Renal cortex interstitium (tissue), 11 donors: ENCODE results near the gene CARHSP1. TPM values are rescaled to one million over a fixed set of nuclear protein-coding genes. Genes with fewer than 3 reads are reported as not detected.
"Not testable (repeated sequence)": the region's sequence is repeated elsewhere in the genome, so short reads cannot be mapped to it uniquely, and the experiment has no call there.

ENCODE experiments used
- DNase-seq, 11 donors: peaks; one replicate each; pipeline ENCODE4 v3.0.0-alpha.2; 2013; ENCODE audit warnings: low read depth in 9 of 11, low spot score in 4 of 11; ENCODE audit errors: extremely low read depth in 1 of 11
- polyA plus RNA-seq, 3 donors: library from polyadenylated mRNA; unstranded; fragments of 120-200 nt; gene quantifications; one replicate each; pipeline ENCODE4 v1.2.1, GENCODE V29; 2013; ENCODE audit not compliant: insufficient read length in 3 of 3

Gene CARHSP1
- polyA plus RNA-seq, 3 donors, result 64.2 to 90.1 (median 77.0) TPM

GRCh38 chr16:8882041-8882617 lies 13.3 kb upstream of the CARHSP1 start, which contains the start of gene LITAFD:
LITAFD (plus strand) TSS chr16:8882351; CDS start chr16:8884356, 2,005 bp downstream.
- no peak for DNase-seq

GRCh38 chr16:8880839-8881510 lies 12.2 kb upstream of the CARHSP1 start:
- DNase-seq, result no peak

DNA sequence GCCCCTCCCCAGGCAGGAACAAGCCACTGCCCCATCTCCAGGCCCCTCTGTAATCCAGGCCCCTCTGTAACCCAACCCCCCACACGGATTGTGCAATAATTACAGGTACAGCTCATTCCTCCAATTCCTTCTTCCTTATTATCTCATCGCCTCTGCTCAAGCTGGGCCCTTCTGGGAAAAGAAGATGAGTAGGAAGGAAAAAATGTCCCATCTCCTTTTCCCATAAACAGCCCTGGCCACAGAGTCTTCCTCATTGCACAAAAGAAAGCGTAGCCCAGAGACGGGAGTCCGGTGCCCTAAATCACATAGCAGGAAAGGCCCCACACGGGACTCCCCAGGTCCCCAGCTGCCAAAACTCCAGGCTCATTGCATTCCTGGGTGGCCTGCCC lies 9.7 kb upstream of the CARHSP1 start:
- DNase-seq, result no peak

DNA sequence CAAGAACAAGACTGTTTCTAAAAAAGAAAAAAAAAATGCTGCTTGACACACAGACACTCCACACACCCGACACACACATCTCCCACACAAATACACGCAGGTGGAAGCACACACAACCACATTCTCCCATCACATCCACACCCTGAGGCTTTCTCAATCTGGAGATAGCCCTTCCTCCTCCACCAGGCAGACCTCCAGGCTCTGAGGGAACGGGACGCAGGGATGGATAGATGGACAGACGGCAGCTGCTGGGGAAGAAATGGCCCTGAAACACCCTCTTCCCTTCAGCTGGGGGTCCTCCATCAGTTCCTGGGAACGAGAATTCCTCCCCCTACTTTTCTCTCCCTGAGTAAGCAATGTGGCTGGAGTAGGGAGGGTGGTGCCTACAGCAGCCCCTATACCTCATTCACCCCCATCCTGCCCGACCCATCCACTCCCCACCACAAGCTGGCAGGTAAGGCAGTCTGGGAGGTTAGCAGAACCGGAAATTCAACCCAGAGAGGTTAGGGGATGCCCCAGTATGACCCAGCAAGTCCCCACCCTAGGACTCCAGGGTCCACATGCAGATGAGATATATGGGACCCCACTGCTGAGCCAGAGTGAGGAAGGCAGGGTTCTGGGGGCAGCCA lies 9.2 kb upstream of the CARHSP1 start:
- no peak for DNase-seq

GRCh38 chr16:8875317-8875716 lies 6.5 kb upstream of the CARHSP1 start:
- DNase-seq, result not testable (repeated sequence)

GRCh38 chr16:8874388-8874787 lies 5.6 kb upstream of the CARHSP1 start:
- DNase-seq, result no peak

GRCh38 chr16:8873866-8874195 lies 5.0 kb upstream of the CARHSP1 start:
- DNase-seq, result not testable (repeated sequence)

DNA sequence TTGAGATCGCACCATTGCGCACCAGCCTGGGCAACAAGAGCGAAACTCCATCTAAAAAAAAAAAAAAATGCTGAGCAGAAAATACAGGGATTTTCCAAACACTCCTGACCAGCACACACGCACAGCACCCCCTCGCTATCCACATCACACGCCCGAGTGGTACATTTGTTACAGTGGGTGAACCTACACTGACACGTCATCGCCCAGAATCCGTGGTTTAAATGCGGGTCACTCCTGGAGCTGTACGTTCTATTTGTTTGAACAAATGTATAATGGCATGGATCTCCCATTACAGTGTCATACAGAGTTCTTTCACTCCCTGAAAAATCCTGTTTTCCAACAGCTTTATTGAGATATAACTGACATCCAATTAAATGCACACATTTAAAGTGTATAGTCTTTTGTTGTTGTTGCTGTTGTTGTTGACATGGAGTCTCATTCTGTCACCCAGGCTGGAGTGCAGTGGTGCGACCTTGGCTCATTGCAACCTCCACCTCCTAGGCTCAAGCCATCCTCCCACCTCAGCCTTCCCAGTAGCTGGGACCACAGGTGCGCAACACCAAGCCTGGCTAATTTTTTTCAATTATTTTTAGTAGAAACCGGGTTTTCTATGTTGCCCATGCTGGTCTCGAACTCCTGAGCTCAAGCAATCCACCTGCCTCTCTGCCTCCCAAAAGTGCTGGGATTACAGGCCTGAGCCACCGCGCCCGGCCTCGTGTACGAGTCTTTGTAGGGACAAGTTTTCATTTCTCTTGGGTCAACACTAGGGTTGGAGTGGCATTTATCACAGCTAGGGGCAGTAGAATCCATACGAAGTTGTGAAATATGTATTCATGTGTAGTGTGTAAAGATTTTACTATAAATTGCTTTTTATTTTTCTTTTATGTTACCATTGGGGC lies 4.4 kb upstream of the CARHSP1 start:
- DNase-seq, result no peak

- DNase-seq, result no peak
Measured at GRCh38 chr16:8872071-8872470, 3.3 kb upstream of the CARHSP1 start.

GRCh38 chr16:8869988-8870241 lies 1.1 kb upstream of the CARHSP1 start:
- DNase-seq, result not testable (repeated sequence)

DNA sequence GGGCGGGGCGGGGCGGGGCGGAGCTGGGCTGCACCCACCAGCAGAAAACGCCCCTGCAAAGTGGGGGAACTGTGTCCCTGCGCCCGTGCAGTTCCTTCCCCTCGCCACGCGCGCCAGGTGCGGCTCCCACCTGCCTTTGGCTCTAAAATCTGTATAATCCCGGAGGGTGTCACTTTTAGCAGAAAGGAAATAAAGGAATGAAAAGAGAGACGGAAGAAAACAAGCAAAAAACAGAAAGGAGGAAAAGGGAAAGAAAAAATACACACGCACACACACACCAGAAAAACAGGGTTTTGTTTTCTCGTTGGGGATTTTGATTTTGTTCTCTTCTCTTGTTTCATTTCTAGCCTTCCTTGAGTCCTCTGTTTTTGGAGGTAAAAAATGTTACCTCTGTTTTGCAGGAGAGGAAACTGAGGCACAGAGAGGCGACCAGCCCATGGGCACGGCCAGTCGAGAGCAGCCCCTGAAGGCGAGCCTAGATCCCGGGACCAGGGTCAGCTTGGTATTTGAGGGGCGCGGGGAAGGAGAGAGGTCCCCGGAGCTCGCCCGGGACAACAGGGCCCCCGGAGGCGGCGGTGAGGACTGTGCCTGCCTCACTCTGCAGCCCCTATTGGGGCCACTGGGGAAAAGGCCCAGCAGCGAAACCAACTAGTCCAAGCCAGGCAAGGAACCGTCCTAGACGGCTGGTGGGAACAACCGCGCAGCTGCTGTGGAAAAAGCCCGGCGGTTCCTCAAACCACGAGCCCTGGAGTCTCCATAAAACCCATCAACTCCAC lies 594 bp upstream of the CARHSP1 start:
- no peak for DNase-seq

GRCh38 chr16:8867932-8868415 lies 832 bp downstream of the CARHSP1 start:
- DNase-seq, result no peak

GRCh38 chr16:8867216-8867931 lies 1.4 kb downstream of the CARHSP1 start:
- no peak for DNase-seq

DNA sequence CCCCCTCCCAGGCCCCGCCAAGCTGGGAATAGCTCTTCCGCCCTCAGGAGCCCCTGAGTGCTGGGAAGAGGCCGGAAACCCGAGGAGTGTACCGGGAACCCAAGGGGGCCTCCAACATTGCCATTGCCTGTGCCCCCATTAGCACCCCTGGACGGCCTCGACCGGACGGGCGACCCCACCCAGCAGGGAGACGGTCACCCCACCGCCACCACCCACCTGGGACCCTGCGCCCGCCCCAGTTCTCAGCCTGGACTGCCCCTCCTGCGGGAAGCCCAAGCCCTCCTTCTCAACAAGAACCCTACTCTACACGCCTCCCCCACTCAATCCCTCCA lies 2.0 kb downstream of the CARHSP1 start:
- DNase-seq, result no peak

GRCh38 chr16:8866118-8866883 lies 2.5 kb downstream of the CARHSP1 start:
- no peak for DNase-seq

GRCh38 chr16:8865145-8865882 lies 3.5 kb downstream of the CARHSP1 start:
- no peak for DNase-seq

GRCh38 chr16:8864480-8865110 lies 4.2 kb downstream of the CARHSP1 start:
- DNase-seq, result no peak
